Left lung (tissue), 10 donors: ENCODE measurements around the gene CRACR2A. TPM values are rescaled to one million over a fixed set of nuclear protein-coding genes. Genes with fewer than 3 reads are reported as not detected.

Source experiments
- ATAC-seq: fragments of 200-7000 bp; cut with Tn5 transposase; one replicate; pipeline ENCODE4 v1.9.1; 2020; ENCODE audit warnings: moderate library complexity
- DNase-seq, 4 donors: peaks; one replicate each; pipeline ENCODE4 v3.0.0-alpha.2; 2013 to 2020
- H3K27ac ChIP-seq, 2 donors: fragments of 200-600 bp; sonication (generic) in 1 of 2; one replicate each; pipeline versions ENCODE4 v1.5.0 to v1.8.0; 2020 to 2021
- H3K27me3 ChIP-seq, 2 donors: fragments of 200-600 bp; sonication (generic) in 1 of 2; one replicate each; pipeline versions ENCODE4 v1.5.0 to v1.8.0; 2020 to 2021
- H3K36me3 ChIP-seq, 2 donors: fragments of 200-600 bp; sonication (generic) in 1 of 2; one replicate each; pipeline versions ENCODE4 v1.5.0 to v1.8.0; 2020 to 2021
- H3K4me1 ChIP-seq, 2 donors: fragments of 200-600 bp; one replicate each; pipeline ENCODE4 v1.8.0; 2021
- H3K4me3 ChIP-seq, 2 donors: fragments of 200-600 bp; sonication (generic) in 1 of 2; one replicate each; pipeline versions ENCODE4 v1.5.0 to v1.8.0; 2020 to 2021; ENCODE audit warnings: mild to moderate bottlenecking in 1 of 2
- H3K9me3 ChIP-seq, 2 donors: fragments of 200-600 bp; sonication (generic) in 1 of 2; one replicate each; pipeline versions ENCODE4 v1.5.0 to v1.8.0; 2020 to 2021
- intact Hi-C, 2 donors: fragments of 100-400 bp; cut with DNase I; formaldehyde crosslinking; loops; one replicate each; pipeline versions ENCODE4 v1.11.2 to v1.14.2; 2022
- polyA plus RNA-seq, 6 donors: library from polyadenylated mRNA; unstranded; fragments of 120-200 nt; gene quantifications; one replicate each; pipeline ENCODE4 v1.2.1, GENCODE V29; 2013; ENCODE audit not compliant: insufficient read length in 6 of 6
- total RNA-seq, 2 donors: library from RNA; stranded (reverse); fragmentation: NEBNext Ultra II Directional; extraction: Animal tissue kit (Norgen Biotek cat#: 25700); gene quantifications; one replicate each; pipeline ENCODE4 v1.2.1, GENCODE V29; 2021
- TF ChIP-seq, protein P1 (sequence below), 2 donors: fragments of 200-600 bp; sonication (generic) in 1 of 2; IDR thresholded peaks; one replicate each; pipeline versions ENCODE4 v1.5.0 to v1.8.0; 2021; ENCODE audit warnings: antibody characterized with exemption in 2 of 2
- donor health status: DM: no; HTN: yes; CAD: no.
- donor health status: DM: no; HTN: no; CAD: no.

The CRACR2A gene
- total and polyA plus RNA-seq, 8 donors, result 3.2 to 6.5 (median 3.8) TPM

DNA sequence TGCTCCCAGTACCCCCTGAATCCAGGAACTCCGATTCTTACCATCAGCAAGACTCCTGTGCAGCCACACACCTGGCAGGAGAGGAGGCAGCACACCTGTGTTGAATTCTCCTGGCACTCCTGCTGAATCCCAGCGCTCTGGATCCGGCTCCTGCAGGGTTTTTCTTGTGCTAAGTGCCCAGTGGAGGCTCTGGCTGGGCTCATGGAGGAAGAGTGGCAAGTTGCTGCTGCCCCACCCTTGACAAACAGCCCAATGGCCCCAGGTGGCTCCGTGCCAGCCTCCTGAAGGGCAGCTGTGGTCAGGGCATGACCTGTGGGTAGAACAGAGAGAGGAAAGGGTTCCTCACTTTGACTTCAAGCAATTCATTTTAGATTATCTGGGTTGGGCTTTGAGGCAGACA lies 20.0 kb downstream of the CRACR2A start:
- TF ChIP-seq, protein P1, sequence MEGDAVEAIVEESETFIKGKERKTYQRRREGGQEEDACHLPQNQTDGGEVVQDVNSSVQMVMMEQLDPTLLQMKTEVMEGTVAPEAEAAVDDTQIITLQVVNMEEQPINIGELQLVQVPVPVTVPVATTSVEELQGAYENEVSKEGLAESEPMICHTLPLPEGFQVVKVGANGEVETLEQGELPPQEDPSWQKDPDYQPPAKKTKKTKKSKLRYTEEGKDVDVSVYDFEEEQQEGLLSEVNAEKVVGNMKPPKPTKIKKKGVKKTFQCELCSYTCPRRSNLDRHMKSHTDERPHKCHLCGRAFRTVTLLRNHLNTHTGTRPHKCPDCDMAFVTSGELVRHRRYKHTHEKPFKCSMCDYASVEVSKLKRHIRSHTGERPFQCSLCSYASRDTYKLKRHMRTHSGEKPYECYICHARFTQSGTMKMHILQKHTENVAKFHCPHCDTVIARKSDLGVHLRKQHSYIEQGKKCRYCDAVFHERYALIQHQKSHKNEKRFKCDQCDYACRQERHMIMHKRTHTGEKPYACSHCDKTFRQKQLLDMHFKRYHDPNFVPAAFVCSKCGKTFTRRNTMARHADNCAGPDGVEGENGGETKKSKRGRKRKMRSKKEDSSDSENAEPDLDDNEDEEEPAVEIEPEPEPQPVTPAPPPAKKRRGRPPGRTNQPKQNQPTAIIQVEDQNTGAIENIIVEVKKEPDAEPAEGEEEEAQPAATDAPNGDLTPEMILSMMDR (IDR thresholded peaks at IDR 0.05), result no peak
- Histone ChIP-seq H3K4me1 (peaks cover 0 to 22% of the 10 kb centered on the region in 2 donors), H3K27me3 (no peaks in the 10 kb centered on the region), H3K36me3 (peaks cover 0 to 11% of the 10 kb centered on the region in 2 donors), H3K9me3 (no peaks in the 10 kb centered on the region), H3K4me3 (no peak overlapping the region), H3K27ac (no peak overlapping the region)
- DNase-seq, result peak in 2 of 4 donors; percentile 47 to 82
- ATAC-seq, result peak; percentile 79
- intact Hi-C loops, result no loop called here

DNA sequence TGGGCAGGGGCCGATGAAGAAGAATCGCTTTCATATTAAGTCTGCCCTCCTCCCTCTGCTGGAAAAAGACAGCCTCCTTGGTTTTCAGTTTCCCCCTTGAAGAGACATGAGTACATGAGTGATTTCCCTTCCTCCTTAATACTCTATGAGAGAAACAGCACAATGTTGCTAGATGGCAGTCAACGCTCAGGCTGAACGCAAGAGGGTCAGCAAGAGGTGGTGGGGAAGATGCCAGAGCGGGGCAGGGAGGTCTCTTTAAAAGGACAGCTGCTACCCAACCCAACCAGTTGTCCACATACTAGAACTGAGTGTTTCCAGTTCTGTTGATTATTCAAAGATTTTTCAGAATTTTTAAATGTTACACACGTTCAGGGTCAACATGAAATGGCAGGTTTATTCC lies 22.8 kb downstream of the CRACR2A start:
- no peaks in the 10 kb centered on the region for H3K27me3 ChIP-seq
- DNase-seq (no peak), ATAC-seq (no peak)
- peaks cover 0 to 11% of the 10 kb centered on the region in 2 donors for H3K36me3 ChIP-seq
- no peak overlapping the region for H3K4me3 ChIP-seq
- intact Hi-C loops, result no loop called here
- TF ChIP-seq, protein P1 (IDR thresholded peaks at IDR 0.05), result no peak
- H3K9me3 ChIP-seq, result no peaks in the 10 kb centered on the region
- H3K4me1 ChIP-seq, result peaks cover 0 to 35% of the 10 kb centered on the region in 2 donors
- no peak overlapping the region for H3K27ac ChIP-seq

DNA sequence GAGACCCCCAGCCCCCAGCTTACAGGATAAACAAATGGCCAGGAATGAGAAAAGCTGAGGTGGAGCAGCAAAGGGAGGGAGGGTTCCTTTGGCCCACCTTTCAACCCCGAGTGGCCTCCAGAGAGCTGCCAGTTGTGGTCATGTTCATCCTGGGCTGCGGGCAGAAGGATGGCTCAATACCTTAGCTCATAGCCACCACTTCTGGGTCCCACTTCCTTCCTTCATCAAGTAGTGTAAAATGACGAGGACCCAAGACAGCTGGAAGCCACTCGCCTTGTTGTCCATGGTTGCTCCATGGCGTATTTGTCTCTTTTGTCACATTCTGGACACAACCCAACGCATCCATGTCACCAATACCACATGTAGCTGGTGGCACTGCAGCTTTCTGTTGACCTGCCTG lies 24.2 kb downstream of the CRACR2A start:
- peak overlapping the region in 1 of 2 donors; percentile 84 for H3K27ac ChIP-seq

DNA sequence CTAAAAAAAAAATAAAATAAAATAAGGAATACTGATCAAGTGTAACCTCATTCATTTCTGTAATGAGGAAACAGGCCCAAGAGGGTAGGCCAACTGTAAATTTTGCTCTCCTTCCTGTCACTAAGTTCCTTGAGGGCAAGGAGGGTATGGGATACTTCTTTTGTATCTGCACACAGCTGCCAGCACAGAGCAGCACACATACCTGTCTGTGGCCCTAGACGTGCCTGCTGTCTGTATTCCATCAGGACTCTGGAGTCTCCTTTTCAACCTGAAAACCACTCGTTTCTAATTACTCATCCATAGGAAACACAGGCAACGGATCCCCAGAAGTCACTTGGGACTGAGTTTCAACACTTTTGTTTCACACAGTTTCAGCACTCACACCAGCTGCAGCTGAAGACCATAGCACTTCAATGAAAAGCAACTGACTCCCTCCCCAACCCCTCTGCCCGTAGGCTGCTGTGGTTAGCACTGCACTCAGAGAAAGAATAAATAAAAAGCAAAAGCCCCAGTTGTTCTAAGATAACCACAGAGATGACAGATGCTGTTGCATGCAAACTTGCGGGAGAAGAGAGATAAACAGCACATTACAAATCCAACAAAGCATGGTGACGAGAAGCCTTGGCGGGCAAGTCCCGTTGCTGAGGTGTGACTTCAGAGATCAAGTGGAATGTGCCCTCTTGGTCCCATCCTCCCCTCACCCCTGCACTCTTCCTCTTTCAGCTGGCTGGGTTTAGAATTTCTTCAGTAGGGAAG lies 24.9 kb downstream of the CRACR2A start:
- Histone ChIP-seq H3K27me3 (no peaks in the 10 kb centered on the region), H3K27ac (peak overlapping the region in 1 of 2 donors; percentile 84), H3K36me3 (peaks cover 0 to 8% of the 10 kb centered on the region in 2 donors), H3K9me3 (no peaks in the 10 kb centered on the region), H3K4me1 (peaks cover 0 to 35% of the 10 kb centered on the region in 2 donors), H3K4me3 (no peak overlapping the region)
- TF ChIP-seq, protein P1 (IDR thresholded peaks at IDR 0.05), result no peak
- intact Hi-C loops, result no loop called here
- ATAC-seq (peak; percentile 8), DNase-seq (no peak)

More for the DNA sequence above, 24.2 kb downstream of the CRACR2A start:
- DNase-seq (no peak), ATAC-seq (peak; percentile 42)
- Histone ChIP-seq H3K4me3 (no peak overlapping the region), H3K36me3 (peaks cover 0 to 11% of the 10 kb centered on the region in 2 donors), H3K9me3 (no peaks in the 10 kb centered on the region), H3K27me3 (no peaks in the 10 kb centered on the region), H3K4me1 (peaks cover 0 to 35% of the 10 kb centered on the region in 2 donors)
- intact Hi-C loops, result no loop called here
- TF ChIP-seq, protein P1 (IDR thresholded peaks at IDR 0.05), result no peak

DNA sequence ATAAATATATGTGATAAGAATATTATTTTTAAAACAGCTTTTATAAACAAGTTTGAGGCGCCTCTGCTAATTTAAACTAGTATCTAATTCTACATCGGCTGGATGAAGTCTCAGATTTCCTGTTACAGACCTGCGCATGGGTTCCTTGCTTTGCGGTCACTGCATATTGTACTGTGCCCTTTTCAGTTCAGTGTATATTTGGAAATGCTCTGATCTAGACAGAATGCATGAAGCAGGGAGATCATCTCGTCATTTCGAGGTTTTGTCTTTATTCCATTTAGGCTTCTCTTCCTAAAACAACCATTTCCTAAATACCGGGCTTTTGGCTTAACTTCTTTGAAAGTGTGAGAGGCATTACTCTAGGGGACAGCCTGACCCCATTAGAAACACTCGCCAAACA lies 25.6 kb downstream of the CRACR2A start:
- H3K9me3 ChIP-seq, result no peaks in the 10 kb centered on the region
- H3K27ac ChIP-seq, result peak overlapping the region in 1 of 2 donors; percentile 84
- intact Hi-C loops, result no loop called here
- peaks cover 0 to 29% of the 10 kb centered on the region in 2 donors for H3K4me1 ChIP-seq
- TF ChIP-seq, protein P1 (IDR thresholded peaks at IDR 0.05), result no peak
- ATAC-seq, result no peak
- no peaks in the 10 kb centered on the region for H3K27me3 ChIP-seq
- H3K4me3 ChIP-seq, result no peak overlapping the region
- H3K36me3 ChIP-seq, result peaks cover 0 to 1% of the 10 kb centered on the region in 2 donors
- no peak for DNase-seq
